MCF 10A (cell line): Measurements from ENCODE around the gene APBA3. TPM values are rescaled to one million over a fixed set of nuclear protein-coding genes. Genes with fewer than 3 reads are reported as not detected.

Experiments
- BruUV-seq: library from RNA; stranded (reverse); fragments of 400-500 nt; replicated peaks from 2 replicates; lab custom pipeline; 2021; lab: Mats Ljungman, UMichigan
- CTCF ChIA-PET: fragments of 300-600 bp; sonication (Branson Sonifier 250); formaldehyde crosslinking; extraction: SDS; loops from one replicate; lab custom pipeline; 2021; ENCODE audit warnings: antibody characterized with exemption, inconsistent platforms; lab: Yijun Ruan, JAX
- POLR2A ChIA-PET: fragments of 300-600, 350-650 bp; sonication (Branson Sonifier 250); formaldehyde crosslinking; extraction: SDS; loops from one replicate; lab custom pipeline; 2020; ENCODE audit warnings: antibody characterized with exemption, inconsistent platforms; lab: Yijun Ruan, JAX
- DNase-seq: peaks from one replicate; pipeline ENCODE4 v3.0.0-alpha.2; 2018; ENCODE audit not compliant: unreplicated experiment
- H3K27ac Mint-ChIP-seq: one replicate; pipeline ENCODE4 v1.8.0; 2022; ENCODE audit warnings: mild to moderate bottlenecking, low read depth, mixed read lengths; ENCODE audit not compliant: unreplicated experiment
- H3K27me3 Mint-ChIP-seq: one replicate; pipeline ENCODE4 v1.8.0; 2022; ENCODE audit warnings: mixed read lengths; ENCODE audit not compliant: insufficient read depth, unreplicated experiment
- H3K36me3 Mint-ChIP-seq: one replicate; pipeline ENCODE4 v1.8.0; 2022; ENCODE audit warnings: mild to moderate bottlenecking, moderate library complexity, mixed read lengths; ENCODE audit not compliant: insufficient read depth, unreplicated experiment
- H3K4me1 Mint-ChIP-seq: one replicate; pipeline ENCODE4 v1.8.0; 2022; ENCODE audit warnings: mixed read lengths; ENCODE audit not compliant: insufficient read depth, unreplicated experiment
- H3K4me3 Mint-ChIP-seq: one replicate; pipeline ENCODE4 v1.8.0; 2022; ENCODE audit warnings: mild to moderate bottlenecking, moderate library complexity, mixed read lengths; ENCODE audit not compliant: unreplicated experiment
- H3K9me3 Mint-ChIP-seq: one replicate; pipeline ENCODE4 v1.8.0; 2022; ENCODE audit warnings: mixed read lengths; ENCODE audit not compliant: unreplicated experiment
- CTCF ChIP-seq: fragments of 200-600 bp; IDR thresholded peaks from one replicate; pipeline ENCODE4 v1.8.0; 2022; ENCODE audit warnings: antibody characterized with exemption, mild to moderate bottlenecking; ENCODE audit not compliant: unreplicated experiment
- intact Hi-C: fragments of 100-400 bp; cut with micrococcal nuclease; formaldehyde crosslinking; loops from 2 replicates; pipeline ENCODE4 v1.14.1; 2022
- total RNA-seq: library from RNA; stranded (reverse); gene quantifications from 2 replicates; pipeline ENCODE4 v1.2.3, GENCODE V29; 2022

APBA3 gene
- total RNA-seq, 1 experiment from 2014 or later = 22.9 TPM

DNA sequence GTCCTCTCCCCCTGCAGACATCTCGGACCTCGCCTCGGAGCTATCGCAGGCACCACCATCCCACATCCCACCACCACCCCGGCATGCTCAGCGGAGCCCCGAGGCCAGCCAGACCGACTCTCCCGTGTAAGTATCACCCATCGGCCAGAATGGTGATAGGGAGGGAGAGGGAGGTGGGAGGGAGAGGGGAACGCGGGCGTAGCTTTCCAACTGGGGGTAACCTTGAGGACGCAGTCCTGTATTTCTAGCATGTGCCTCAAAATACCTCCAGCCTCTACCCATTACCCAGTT is 27.2 kb downstream of the APBA3 start:
- DNase-seq = no peak
- no peak for TF ChIP-seq CTCF
- Mint-ChIP-seq H3K9me3 (no peaks in the 10 kb centered on the region), H3K27me3 (peaks cover 11% of the 10 kb centered on the region), H3K4me3 (no peak overlapping the region), H3K27ac (no peak overlapping the region), H3K36me3 (no peaks in the 10 kb centered on the region), H3K4me1 (peaks cover 6% of the 10 kb centered on the region)
- BruUV-seq = no TSS peak
- intact Hi-C loops = no loop called here
- ChIA-PET CTCF (no interaction called here), POLR2A (no interaction called here)

GRCh38 chr19:3733549-3734309 is 27.8 kb downstream of the APBA3 start:
- CTCF ChIA-PET = interaction anchor here (0.7 kb wide), 1 partner anchor 505 kb away, joined by 3 read pairs; no protein-coding TSS in a partner anchor
- H3K36me3 Mint-ChIP-seq = no peaks in the 10 kb centered on the region
- DNase-seq = no peak
- peaks cover 6% of the 10 kb centered on the region for H3K4me1 Mint-ChIP-seq
- intact Hi-C loops = no loop called here
- H3K27me3 Mint-ChIP-seq = peaks cover 11% of the 10 kb centered on the region
- no peak for TF ChIP-seq CTCF
- H3K4me3 Mint-ChIP-seq = no peak overlapping the region
- no peak overlapping the region for H3K27ac Mint-ChIP-seq
- H3K9me3 Mint-ChIP-seq = no peaks in the 10 kb centered on the region
- POLR2A ChIA-PET = no interaction called here
- BruUV-seq = no TSS peak

DNA sequence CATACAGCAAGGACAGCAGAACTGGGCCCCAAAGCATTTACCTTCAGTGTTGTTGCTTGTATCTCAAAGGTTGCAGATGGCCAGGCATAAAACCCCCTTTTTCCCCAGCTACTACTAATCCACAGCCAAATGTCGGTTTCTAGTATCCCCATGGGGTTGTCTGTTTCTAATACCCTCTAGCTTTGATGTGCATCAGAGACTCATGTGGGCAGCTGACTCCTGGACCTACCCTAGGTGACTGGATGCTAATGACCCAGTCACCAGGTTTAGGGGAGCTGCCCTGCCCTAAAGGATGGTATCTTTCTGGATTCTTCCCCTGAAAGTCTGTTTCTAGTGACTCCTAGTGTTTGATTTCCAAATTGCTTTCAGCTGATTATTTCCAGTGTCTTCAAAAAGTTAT is 29.4 kb downstream of the APBA3 start:
- Mint-ChIP-seq H3K4me1 (peaks cover 6% of the 10 kb centered on the region), H3K36me3 (no peaks in the 10 kb centered on the region), H3K27ac (no peak overlapping the region), H3K4me3 (no peak overlapping the region), H3K9me3 (no peaks in the 10 kb centered on the region), H3K27me3 (peaks cover 2% of the 10 kb centered on the region)
- no peak for DNase-seq
- no peak for TF ChIP-seq CTCF
- ChIA-PET POLR2A (interaction anchor here (0.7 kb wide), 1 partner anchor 9 kb away, joined by 3 read pairs; no protein-coding TSS in a partner anchor), CTCF (interaction anchor here (1.0 kb wide), 1 partner anchor 21 kb away, joined by 4 read pairs; no protein-coding TSS in a partner anchor)
- intact Hi-C loops = no loop called here
- no TSS peak for BruUV-seq

- CTCF ChIA-PET = no interaction called here
- POLR2A ChIA-PET = no interaction called here
- Mint-ChIP-seq H3K9me3 (no peaks in the 10 kb centered on the region), H3K4me3 (no peak overlapping the region), H3K27me3 (no peaks in the 10 kb centered on the region), H3K36me3 (no peaks in the 10 kb centered on the region), H3K27ac (no peak overlapping the region), H3K4me1 (peaks cover 6% of the 10 kb centered on the region)
- intact Hi-C loops = no loop called here
- no peak for DNase-seq
- TF ChIP-seq CTCF = no peak
- no TSS peak for BruUV-seq
Measured at GRCh38 chr19:3730457-3730958, 31.0 kb downstream of the APBA3 start.
